CD4-positive, alpha-beta T cell treated with Interleukin-21 for 1 hour (primary cell): ENCODE data around the gene MINDY4.

Experiments
- DNase-seq: peaks from one replicate; pipeline ENCODE4 v3.0.0-alpha.2; 2020

MINDY4 gene

GRCh38 chr7:30934732-30935568, 163.7 kb downstream of the MINDY4 start:
- no peak for DNase-seq

DNA sequence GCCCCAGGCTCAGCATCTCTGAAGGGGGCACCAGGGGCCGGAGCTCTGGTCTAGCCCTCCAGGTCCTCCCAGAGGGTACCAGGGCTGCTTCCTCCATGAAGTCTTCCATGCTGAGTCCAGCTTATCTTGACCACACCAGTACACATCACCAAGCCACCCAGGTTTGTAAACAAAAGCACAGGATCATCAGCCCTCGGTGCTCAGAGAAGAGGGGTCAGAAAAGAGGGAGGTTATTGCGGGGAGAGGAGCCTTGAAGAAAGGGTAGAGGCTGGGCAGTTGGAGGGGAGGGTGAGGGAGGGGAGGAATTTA, 164.3 kb downstream of the MINDY4 start:
- no peak for DNase-seq

DNA sequence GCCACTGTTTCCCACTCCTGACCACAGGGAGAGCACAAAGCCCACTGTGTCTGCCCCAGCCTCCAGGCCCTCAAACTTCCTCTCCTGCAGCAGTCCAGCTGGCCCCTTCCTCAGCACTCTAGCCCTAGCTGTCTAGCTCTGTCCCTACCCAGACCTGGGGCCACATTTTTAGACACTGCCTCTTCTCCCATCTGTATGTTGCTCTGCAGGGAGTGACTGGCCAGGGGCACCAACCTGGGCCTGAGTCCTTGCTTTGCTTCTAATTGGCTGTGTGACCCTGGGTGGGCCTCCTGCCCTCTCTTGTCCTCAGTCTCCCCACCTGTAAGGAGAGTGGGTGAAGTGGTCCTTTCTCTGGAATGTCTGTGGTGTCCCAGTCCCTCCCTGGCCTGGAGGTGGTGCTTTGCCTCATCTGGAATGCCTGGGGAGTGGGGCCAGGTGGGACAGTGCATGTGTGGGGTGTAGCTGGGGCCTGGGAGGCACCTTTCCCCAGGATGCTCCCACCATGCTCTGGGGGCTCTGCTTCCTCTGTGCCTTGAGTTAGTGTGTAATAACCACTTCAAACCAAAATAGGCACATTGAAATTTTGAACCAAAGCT, 165.5 kb downstream of the MINDY4 start:
- DNase-seq: no peak

GRCh38 chr7:30937416-30937815, 166.2 kb downstream of the MINDY4 start:
- no peak for DNase-seq

GRCh38 chr7:30938435-30939316, 167.5 kb downstream of the MINDY4 start:
- DNase-seq: peak; percentile 48

DNA sequence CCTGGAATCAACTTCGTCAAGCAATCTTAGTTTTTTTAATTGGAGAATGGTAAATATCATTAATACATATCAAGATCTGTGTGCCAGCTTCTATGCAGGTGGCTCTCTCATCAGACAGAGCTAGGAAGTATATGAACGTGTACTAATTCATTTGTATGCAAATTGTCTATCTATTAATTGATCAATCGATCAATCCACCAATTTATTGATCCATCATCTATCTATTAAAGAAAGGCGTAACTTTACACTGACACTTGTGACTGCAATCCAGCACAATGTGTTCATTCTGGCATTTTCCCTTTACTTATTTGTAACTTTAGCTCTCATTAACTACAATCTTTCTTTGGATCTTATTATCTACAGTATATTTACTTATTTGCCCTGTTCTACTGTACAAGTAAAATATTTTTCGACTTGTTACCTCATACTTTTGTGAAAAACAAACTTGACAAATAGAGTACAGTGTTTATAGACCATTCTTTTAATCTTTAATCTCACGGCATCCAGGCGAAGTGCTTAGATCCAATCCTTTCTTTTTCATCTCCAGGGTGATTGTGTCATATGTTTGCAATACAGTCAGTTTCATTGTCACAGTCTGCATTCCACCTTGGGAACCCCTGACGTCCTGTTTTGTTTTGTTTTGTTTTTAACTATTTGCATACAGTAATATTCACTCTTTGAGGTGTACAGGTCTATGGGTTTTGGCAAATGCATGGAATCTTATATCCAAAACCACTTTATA, 170.5 kb downstream of the MINDY4 start:
- no peak for DNase-seq
